ENCODE results near the gene HYAL3.

DNA sequence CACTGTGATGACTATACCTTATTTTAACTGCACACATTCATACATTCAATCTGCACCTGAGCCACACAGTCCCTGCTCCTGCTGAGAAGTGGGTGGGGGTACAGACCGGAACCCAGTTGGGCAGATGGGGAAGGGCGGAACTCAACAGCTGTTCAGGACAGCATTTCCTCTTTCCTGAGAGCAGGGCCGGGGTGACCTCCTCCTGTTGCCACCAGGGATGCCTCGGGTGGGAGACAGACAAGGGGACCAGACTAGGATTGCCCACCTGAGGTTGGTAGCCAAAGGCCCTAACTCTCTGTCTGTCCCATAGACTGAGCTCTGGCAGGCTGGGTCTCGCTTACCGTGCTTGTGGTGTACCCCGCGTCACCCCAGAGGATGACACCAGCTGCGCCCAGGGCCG lies 19.4 kb upstream of the HYAL3 start:
- TF ChIP-seq, protein P1, sequence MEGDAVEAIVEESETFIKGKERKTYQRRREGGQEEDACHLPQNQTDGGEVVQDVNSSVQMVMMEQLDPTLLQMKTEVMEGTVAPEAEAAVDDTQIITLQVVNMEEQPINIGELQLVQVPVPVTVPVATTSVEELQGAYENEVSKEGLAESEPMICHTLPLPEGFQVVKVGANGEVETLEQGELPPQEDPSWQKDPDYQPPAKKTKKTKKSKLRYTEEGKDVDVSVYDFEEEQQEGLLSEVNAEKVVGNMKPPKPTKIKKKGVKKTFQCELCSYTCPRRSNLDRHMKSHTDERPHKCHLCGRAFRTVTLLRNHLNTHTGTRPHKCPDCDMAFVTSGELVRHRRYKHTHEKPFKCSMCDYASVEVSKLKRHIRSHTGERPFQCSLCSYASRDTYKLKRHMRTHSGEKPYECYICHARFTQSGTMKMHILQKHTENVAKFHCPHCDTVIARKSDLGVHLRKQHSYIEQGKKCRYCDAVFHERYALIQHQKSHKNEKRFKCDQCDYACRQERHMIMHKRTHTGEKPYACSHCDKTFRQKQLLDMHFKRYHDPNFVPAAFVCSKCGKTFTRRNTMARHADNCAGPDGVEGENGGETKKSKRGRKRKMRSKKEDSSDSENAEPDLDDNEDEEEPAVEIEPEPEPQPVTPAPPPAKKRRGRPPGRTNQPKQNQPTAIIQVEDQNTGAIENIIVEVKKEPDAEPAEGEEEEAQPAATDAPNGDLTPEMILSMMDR (IDR thresholded peaks at IDR 0.05; ENCODE audit: insufficient read depth, low read depth, low read length), result no peak
- no peak for TF ChIP-seq EZH2 (IDR thresholded peaks at IDR 0.05; ENCODE audit: insufficient read depth, low read length)

All from astrocyte (in vitro differentiated cells and primary cell).